ENCODE measurements around the gene RAPGEF6.
"Not testable (repeated sequence)": the region's sequence is repeated elsewhere in the genome, so short reads cannot be mapped to it uniquely, and the experiment has no call there.

The RAPGEF6 gene

DNA sequence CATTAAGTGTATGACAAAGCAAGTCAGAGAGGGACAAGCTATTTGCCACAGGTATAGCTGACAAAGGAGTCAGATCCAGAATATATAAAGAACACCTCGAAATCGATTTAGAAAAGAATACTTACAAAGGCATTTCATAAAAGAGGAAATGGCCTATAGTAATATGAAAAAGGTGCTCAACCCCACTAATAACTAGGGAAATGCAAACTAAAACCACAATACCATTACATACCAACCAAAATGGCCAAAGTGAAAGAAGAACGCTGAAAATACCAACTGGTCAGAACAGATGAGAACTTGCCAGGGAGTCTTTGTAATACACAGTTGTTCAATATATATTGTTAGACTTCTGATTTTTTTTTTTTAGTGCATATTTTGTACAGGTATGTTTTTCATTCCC lies 218.3 kb downstream of the RAPGEF6 start:
- TF ChIP-seq, protein P1, sequence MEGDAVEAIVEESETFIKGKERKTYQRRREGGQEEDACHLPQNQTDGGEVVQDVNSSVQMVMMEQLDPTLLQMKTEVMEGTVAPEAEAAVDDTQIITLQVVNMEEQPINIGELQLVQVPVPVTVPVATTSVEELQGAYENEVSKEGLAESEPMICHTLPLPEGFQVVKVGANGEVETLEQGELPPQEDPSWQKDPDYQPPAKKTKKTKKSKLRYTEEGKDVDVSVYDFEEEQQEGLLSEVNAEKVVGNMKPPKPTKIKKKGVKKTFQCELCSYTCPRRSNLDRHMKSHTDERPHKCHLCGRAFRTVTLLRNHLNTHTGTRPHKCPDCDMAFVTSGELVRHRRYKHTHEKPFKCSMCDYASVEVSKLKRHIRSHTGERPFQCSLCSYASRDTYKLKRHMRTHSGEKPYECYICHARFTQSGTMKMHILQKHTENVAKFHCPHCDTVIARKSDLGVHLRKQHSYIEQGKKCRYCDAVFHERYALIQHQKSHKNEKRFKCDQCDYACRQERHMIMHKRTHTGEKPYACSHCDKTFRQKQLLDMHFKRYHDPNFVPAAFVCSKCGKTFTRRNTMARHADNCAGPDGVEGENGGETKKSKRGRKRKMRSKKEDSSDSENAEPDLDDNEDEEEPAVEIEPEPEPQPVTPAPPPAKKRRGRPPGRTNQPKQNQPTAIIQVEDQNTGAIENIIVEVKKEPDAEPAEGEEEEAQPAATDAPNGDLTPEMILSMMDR (IDR thresholded peaks at IDR 0.05; ENCODE audit: borderline replicate concordance, control extremely low read depth, extremely low read depth, insufficient read depth, missing control alignments), result no peak
- in situ Hi-C loops (cut with MboI; ENCODE audit: low sequenced_read_pairs, unreplicated experiment), result loop anchor here (25.0 kb wide), 2 partner anchors 529 to 1304 kb away; no protein-coding TSS in a partner anchor
- DNase-seq (ENCODE audit: low spot score), result peak; percentile 28

DNA sequence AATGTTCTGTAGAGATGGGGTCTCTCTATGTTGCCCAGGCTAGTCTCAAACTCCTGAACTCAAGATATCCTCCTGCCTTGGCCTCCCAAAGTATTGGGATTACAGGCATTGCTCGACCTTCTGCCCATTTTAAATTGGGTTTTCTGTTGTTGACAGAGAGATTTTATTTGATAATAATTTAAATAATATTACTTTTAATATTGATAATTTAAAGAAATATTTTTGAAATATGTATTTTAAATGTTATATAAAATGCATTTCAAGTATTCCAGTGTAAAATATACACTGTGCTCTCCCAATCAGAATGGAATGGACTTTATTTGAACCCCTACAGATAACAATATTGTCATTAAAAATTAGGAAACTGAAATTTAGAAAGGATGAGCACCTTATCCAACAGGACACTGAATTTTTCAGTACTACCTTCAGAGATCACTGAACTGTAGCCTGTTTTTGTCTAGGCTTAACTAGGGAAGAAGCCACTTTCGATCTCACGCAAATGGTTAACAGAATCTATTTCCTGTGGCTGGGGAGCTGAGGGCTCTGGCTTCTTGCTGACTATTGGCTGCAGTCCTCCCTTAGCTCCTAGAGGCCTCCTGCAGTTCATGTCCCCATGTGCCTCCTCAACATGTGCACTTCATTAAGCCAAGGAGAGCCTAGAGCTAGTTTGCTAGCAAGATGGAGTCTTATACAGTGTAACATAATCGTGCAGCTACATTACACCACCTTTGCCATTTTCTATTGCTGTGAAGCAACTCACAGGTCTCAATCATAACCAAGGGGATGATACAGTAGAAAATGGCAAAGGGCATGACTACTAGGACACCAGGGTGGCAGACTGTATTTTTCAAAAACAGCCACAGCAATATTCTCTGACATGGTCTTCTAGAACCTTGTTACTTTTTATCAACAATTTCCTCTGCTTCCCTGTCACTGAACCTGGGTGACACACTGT lies 221.1 kb downstream of the RAPGEF6 start:
- peak; percentile 36 for DNase-seq (ENCODE audit: low spot score)
- in situ Hi-C loops (cut with MboI; ENCODE audit: low sequenced_read_pairs, unreplicated experiment), result loop anchor here (25.0 kb wide), 2 partner anchors 527 to 1302 kb away; no protein-coding TSS in a partner anchor
- TF ChIP-seq, protein P1 (IDR thresholded peaks at IDR 0.05; ENCODE audit: borderline replicate concordance, control extremely low read depth, extremely low read depth, insufficient read depth, missing control alignments), result peak; percentile 0

DNA sequence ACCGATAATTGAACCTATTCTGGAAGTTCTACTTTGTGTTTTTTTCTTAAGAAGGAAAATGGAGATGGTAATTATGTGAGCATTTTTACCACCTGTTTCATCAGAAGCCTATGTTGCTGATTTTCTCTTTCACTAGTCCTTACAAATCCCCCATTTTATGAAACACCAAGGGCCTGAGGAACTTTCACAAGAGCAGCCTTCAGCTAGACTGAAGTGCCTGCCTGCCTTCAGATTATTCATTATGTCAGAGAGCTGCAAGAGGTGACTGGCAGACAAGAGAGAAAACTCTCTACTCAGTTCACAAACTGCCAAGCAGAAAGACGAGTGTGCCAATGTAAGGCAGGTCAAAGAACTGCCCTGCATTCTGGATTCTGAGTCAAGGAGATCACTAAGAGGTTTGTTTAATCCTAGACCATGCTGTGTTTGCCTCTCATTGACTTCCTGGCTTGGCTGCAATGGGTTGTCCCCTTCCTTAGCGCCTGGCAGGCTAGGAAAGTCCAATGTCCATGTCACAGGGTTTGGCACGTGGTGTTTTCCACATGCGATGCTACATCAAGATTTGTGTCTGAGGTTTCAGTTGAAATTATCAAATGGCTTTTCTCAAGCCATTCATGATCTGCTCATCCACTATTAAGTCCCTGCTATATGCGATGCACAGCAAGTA lies 227.9 kb downstream of the RAPGEF6 start:
- TF ChIP-seq, protein P1 (IDR thresholded peaks at IDR 0.05; ENCODE audit: borderline replicate concordance, control extremely low read depth, extremely low read depth, insufficient read depth, missing control alignments), result no peak
- in situ Hi-C loops (cut with MboI; ENCODE audit: low sequenced_read_pairs, unreplicated experiment), result loop anchor here (25.0 kb wide), 2 partner anchors 520 to 1295 kb away; no protein-coding TSS in a partner anchor
- DNase-seq (ENCODE audit: low spot score), result no peak

DNA sequence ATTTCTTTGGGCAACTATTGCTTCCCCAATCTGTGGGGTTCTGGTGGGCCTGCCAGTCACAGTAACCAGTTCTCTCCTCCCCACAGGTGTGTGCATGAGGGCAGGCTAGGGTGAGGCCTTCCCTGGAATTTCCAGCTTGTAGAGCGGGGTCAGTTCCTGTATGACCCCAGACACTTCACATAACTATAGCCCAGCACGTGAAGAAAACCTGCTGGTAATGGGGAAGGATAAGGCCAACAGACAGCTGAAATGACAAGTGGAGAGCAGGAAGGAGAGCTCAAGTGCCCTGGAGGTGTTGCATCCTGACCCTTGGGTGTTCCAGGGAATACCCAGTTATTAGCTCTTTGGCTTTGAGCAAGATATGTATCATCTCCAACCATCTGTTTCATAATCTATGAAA lies 229.0 kb downstream of the RAPGEF6 start:
- in situ Hi-C loops (cut with MboI; ENCODE audit: low sequenced_read_pairs, unreplicated experiment), result loop anchor here (25.0 kb wide), 2 partner anchors 519 to 1294 kb away; no protein-coding TSS in a partner anchor
- TF ChIP-seq, protein P1 (IDR thresholded peaks at IDR 0.05; ENCODE audit: borderline replicate concordance, control extremely low read depth, extremely low read depth, insufficient read depth, missing control alignments), result no peak
- DNase-seq (ENCODE audit: low spot score), result no peak

DNA sequence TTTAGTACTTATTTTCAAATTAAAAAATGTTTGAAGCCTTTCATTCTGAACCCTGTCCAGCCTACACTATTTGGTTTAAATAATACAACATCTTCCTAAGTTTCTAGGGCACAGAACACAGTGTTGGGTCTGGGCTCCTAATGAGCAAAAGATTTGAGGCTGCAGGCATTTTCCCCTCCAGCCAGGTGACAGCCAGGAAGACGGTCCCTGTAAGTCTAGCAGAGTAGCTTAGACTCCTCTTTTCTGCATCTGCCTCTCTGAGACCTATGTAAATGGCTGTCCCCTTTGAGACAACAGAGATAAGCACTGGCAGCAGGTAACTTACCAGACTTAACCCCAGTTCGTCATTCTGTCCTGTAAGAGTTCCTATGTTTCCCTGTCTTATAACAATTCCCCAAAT lies 229.4 kb downstream of the RAPGEF6 start:
- no peak for DNase-seq (ENCODE audit: low spot score)
- TF ChIP-seq, protein P1 (IDR thresholded peaks at IDR 0.05; ENCODE audit: borderline replicate concordance, control extremely low read depth, extremely low read depth, insufficient read depth, missing control alignments), result no peak
- in situ Hi-C loops (cut with MboI; ENCODE audit: low sequenced_read_pairs, unreplicated experiment), result loop anchor here (25.0 kb wide), 2 partner anchors 518 to 1293 kb away; no protein-coding TSS in a partner anchor

DNA sequence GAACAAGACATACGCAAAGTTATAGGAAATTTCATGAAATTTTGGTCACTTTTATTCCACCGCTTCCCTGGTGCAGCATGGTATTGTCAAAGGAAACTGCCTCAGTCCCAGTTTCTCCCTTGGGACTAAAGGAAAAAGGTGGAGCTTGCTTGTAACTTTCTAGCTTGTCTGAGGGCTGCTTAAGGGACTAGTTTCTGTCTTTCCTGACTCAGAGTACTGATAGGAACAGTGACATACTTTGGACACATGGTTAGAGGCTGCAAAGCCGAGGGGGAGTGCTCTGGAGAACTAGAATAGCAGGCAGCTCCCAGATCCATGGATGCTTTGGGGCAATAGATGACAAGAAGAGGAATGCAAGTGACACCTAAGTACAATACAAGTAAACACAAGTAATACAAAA lies 234.4 kb downstream of the RAPGEF6 start:
- in situ Hi-C loops (cut with MboI; ENCODE audit: low sequenced_read_pairs, unreplicated experiment), result loop anchor here (25.0 kb wide), 2 partner anchors 513 to 1288 kb away; no protein-coding TSS in a partner anchor
- TF ChIP-seq, protein P1 (IDR thresholded peaks at IDR 0.05; ENCODE audit: borderline replicate concordance, control extremely low read depth, extremely low read depth, insufficient read depth, missing control alignments), result no peak
- DNase-seq (ENCODE audit: low spot score), result no peak

DNA sequence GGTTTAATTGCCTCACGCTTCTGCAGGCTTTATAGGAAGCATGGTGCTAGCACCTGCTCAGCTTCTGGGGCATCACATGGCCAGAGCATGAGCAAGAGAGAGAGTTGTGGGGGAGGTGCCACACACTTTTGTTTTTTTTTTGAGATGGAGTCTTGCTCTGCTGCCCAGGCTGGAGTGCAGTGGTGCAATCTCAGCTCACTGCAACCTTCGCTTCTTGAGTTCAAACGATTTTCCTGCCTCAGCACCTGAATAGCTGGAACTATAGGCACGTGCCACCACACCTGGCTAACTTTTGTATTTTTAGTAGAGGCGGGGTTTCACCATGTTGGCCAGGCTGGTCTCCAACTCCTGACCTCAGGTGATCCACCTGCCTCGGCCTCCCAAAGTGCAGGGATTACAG lies 236.0 kb downstream of the RAPGEF6 start:
- in situ Hi-C loops (cut with MboI; ENCODE audit: low sequenced_read_pairs, unreplicated experiment), result loop anchor here (25.0 kb wide), 1 partner anchor 237 kb away; the partner anchor contains the start of genes HINT1 and LYRM7
- not testable (repeated sequence) for DNase-seq (ENCODE audit: low spot score)
